Subcutaneous adipose tissue (tissue), 4 donors: ENCODE measurements around the gene PDE6H. TPM values are rescaled to one million over a fixed set of nuclear protein-coding genes. Genes with fewer than 3 reads are reported as not detected.

Experiments
- CTCF ChIP-seq: fragments of 450-650 bp; IDR thresholded peaks from one replicate; pipeline ENCODE4 v1.5.1; 2016; ENCODE audit warnings: low read depth, mild to moderate bottlenecking, control low read depth, antibody characterized with exemption, moderate library complexity
- total RNA-seq, 4 donors: library from RNA; depleted of rRNA; stranded (reverse); fragments of >200 nt; gene quantifications; one replicate each; pipeline ENCODE4 v1.1.0, GENCODE V29; 2016

PDE6H gene
- total RNA-seq, 4 donors from 2014 or later: not detected

DNA sequence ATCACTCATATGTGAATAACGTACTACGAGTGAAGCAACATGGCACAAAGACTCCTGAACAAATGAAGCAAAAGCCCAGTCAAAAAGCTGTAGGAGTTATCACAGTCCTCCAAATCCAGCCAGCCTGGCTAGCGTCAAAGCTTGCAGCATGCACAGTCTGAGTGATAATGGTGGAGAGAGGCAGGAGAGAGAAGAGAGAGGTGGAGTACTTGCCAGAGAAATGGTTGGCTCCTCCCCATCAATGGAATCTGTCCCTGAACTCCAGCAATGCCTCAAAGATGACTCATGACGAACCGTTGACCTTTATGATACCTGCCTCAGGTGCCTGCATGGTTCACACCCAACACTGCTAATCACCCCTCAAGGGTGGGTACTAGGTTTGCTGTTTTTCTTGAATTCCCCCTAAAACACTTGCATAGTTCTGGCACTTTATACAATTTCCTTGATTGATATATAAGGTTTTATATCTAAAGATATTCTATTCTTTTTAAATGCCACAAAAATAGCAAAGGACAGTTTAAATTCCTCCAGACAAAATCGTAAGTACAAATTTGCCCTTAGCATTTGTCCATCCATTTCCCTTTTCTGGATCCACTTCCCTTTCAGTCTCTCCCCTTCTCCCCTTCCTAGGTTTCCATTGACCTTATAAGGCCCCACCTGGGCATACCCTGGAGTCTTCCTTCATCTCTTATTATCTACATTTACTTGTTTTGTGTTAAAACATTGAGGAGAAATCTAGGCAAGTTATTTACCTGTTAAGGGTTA is 21.7 kb upstream of the PDE6H start:
- TF ChIP-seq CTCF: no peak

DNA sequence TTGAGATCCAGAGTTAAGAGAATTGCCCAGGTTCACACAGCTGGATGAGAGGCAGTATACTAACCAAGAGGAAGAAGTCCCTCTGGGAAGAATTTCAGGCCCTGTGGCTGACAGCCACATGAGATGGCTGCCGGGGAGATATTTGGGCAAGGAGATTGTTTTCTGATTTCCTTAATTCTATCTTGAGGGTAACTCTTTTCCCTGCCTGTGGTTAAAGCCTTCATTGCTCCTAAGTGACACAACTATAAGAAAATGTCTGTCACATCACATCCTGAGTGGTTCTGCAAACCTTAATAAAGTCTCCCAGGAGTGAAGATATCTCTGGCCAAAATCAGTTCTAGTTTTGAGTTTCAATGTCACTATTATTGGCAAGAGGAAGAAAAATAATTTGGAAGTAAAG is 21.0 kb upstream of the PDE6H start:
- no peak for TF ChIP-seq CTCF

- no peak for TF ChIP-seq CTCF
These were observed 20.4 kb upstream of the PDE6H start for GRCh38 chr12:14952299-14952921.

DNA sequence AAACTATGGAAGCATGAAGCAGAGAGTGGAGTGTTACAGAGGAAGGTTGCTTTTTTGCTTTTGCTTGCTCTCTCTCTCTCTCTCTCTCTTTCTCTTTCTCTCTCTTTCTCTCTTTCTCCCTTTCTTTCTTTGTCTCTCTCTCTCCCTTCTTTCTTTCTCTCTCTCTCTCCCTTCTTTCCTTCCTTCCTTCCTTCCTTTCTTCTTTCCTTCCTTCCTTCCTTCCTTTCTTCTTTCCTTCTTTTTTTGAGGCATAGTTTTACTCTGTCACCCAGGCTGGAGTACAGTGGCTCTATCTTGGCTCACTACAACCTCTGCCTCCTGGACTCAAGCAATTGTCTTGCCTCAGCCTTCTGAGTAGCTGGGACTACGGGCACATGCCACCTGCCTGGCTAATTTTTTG is 19.1 kb upstream of the PDE6H start:
- no peak for TF ChIP-seq CTCF

DNA sequence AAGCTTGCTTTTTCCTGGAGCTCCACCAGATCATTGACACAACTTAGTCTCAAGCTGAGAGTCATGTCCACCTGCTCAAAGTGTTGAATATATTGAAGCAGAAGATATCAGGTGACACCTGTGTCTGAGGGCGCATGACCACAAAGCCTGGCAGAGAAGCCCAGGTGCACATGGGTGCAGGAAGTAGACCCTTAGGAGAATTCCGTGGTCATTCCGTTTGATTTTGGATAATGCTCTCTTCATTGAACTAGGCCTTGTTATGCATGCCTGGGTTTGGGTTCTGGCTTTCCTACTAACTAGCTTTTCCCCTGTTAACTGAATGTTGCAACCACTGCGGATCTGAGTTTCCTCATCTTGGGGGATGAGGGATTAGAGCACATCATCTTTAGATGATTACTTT is 18.6 kb upstream of the PDE6H start:
- TF ChIP-seq CTCF: no peak

DNA sequence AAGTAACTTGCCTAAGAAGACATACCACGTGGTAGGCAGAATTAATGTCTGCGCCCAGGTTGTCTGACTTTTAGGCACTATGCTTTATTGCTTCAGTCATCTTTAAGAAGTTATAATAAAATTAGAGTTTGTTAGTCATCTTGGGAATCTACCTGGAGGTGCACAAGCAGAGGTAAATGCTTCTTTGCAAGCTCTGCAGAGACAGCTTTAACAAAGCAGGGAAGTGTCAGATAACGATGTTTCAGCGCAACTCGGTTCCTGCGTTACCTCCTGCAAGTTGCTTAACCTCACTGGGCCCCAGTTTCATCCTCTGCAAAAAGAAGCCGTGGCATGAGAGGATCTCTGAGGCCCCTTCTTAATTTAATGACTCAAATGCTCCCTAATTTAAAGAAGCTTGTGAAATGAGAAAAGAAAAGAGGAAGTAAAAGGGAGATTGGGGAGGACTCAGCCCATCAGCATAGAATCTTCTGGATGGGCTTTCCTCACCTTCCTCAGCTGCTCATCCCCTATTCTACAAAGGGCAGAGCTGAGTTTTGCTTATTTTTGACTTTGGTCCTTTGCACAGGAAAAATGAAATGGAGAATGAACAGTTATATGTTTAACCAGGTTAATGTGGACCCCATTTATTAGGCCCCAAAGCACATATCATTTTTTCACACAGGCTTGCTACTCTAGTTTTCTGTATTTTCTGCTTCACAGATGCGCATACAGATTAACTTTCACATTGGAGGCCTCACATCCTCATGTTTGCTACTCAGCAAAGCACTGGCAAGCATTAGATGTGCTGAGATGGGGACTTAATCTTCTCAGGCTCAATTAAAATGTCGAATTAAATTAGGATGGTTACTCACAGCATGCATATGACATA is 16.6 kb upstream of the PDE6H start:
- no peak for TF ChIP-seq CTCF

DNA sequence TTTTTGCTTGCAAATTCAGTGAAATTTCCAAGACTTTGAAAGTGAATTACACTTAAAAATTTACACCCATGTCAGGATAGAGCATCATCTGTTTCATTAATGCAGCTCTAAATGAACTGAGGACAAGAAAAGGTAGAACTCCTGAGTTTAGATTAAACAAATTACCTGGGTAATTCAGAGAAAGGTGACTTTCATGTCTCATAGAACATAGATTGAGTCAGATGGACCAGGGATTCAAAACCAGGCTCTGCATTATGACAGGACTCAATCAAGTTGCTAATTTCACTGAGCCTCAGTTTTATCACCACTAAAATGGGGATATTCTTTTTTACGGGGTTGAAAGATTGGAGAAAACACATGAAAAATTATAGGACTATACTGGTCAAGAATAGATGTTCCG is 15.9 kb upstream of the PDE6H start:
- TF ChIP-seq CTCF: no peak
